ENCODE data around the gene SIRPB2.

The SIRPB2 gene

GRCh38 chr20:1440024-1440423, 51.2 kb downstream of the SIRPB2 start:
- no peak for DNase-seq (ENCODE audit: low spot score)

GRCh38 chr20:1438361-1438760, 52.9 kb downstream of the SIRPB2 start:
- DNase-seq (ENCODE audit: low spot score) = no peak

- DNase-seq (ENCODE audit: low spot score) = peak; percentile 69
Measured at GRCh38 chr20:1437235-1437904, 53.9 kb downstream of the SIRPB2 start.

- no peak for DNase-seq (ENCODE audit: low spot score)
Measured at GRCh38 chr20:1436263-1436662, 55.0 kb downstream of the SIRPB2 start.

GRCh38 chr20:1435337-1435699, 55.9 kb downstream of the SIRPB2 start:
- DNase-seq (ENCODE audit: low spot score) = no peak

GRCh38 chr20:1434571-1435336, 56.5 kb downstream of the SIRPB2 start:
- DNase-seq (ENCODE audit: low spot score) = peak; percentile 26

- no peak for DNase-seq (ENCODE audit: low spot score)
Measured at GRCh38 chr20:1431158-1431557, 60.1 kb downstream of the SIRPB2 start.

GRCh38 chr20:1430004-1430451, 61.2 kb downstream of the SIRPB2 start:
- no peak for DNase-seq (ENCODE audit: low spot score)

GRCh38 chr20:1429143-1429728, 62.0 kb downstream of the SIRPB2 start:
- DNase-seq (ENCODE audit: low spot score) = no peak

GRCh38 chr20:1427457-1428054, 63.7 kb downstream of the SIRPB2 start:
- DNase-seq (ENCODE audit: low spot score) = no peak

GRCh38 chr20:1426231-1426849, 64.9 kb downstream of the SIRPB2 start:
- DNase-seq (ENCODE audit: low spot score) = no peak

Measured in globus pallidus (tissue), 1 donor.